K562 (cell line): ENCODE measurements around the gene APBA2. TPM values are rescaled to one million over a fixed set of nuclear protein-coding genes. Genes with fewer than 3 reads are reported as not detected.

Experiments used
- ATAC-seq: fragments of 200-7000 bp; cut with Tn5 transposase; 3 replicates; pipeline ENCODE4 v1.9.1; 2020; ENCODE audit warnings: moderate library complexity
- BruUV-seq: library from RNA; stranded (reverse); fragments of 400-500 nt; replicated peaks from 2 replicates; lab custom pipeline; 2021; lab: Mats Ljungman, UMichigan
- CTCF ChIA-PET: fragments of 300-600 bp; formaldehyde crosslinking; extraction: SDS; loops from one replicate; lab custom pipeline; 2021; ENCODE audit warnings: low intra/inter-chr PET ratio; lab: Yijun Ruan, JAX
- POLR2A ChIA-PET: fragments of 300-600, 350-650 bp; sonication (Branson Sonifier 250); formaldehyde crosslinking; extraction: SDS; loops from one replicate; lab custom pipeline; 2021; ENCODE audit warnings: antibody characterized with exemption, inconsistent platforms; lab: Yijun Ruan, JAX
- DNase-seq, 4 experiments: peaks; one replicate each; pipeline versions ENCODE4 v3.0.0 to v3.0.0-alpha.2; 2011 to 2018; ENCODE audit warnings: low spot score in 3 of 4, mixed read lengths in 3 of 4; ENCODE audit errors: extremely low read depth in 1 of 4
- FAIRE-seq: peaks from 2 replicates; lab custom pipeline; 2011; peaks lifted over from hg19 to GRCh38; lab: Jason Lieb, UNC
- H2AFZ ChIP-seq: 2 replicates; pipeline ENCODE4 v1.6.0; 2011; ENCODE audit warnings: low read depth, low read length, control low read depth, inconsistent platforms
- H3K27ac ChIP-seq: fragments of 200-600 bp; 3 replicates; pipeline ENCODE4 v1.8.0; 2011; ENCODE audit warnings: low read depth, mild to moderate bottlenecking, control low read depth, inconsistent platforms, low read length, moderate library complexity, mixed read lengths; ENCODE audit errors: extremely low read depth
- H3K27me3 ChIP-seq, 2 experiments: fragments of 300-600 bp in 1 of 2; 2 replicates in 1 of 2; 3 replicates in 1 of 2; pipeline versions ENCODE4 v1.6.0 to v1.8.0; 2011; ENCODE audit warnings: inconsistent platforms in 2 of 2, low read length in 2 of 2, mild to moderate bottlenecking in 1 of 2, mixed read lengths in 1 of 2, moderate library complexity in 1 of 2; ENCODE audit not compliant: control insufficient read depth in 2 of 2, insufficient read depth in 2 of 2
- H3K36me3 ChIP-seq: fragments of 300-600 bp; 3 replicates; pipeline ENCODE4 v1.8.0; 2011; ENCODE audit warnings: mild to moderate bottlenecking, low read length, inconsistent platforms; ENCODE audit not compliant: control insufficient read depth, insufficient read depth
- H3K4me1 ChIP-seq, 2 experiments: fragments of 200-600 bp in 1 of 2; replicated peaks in 1 of 2; 2 replicates in 1 of 2; 3 replicates in 1 of 2; pipeline versions ENCODE4 v1.5.1 to v1.8.0; 2011; ENCODE audit warnings: inconsistent platforms in 2 of 2, low read length in 2 of 2, mild to moderate bottlenecking in 1 of 2, mixed read lengths in 1 of 2, moderate library complexity in 1 of 2; ENCODE audit not compliant: control insufficient read depth in 2 of 2, insufficient read depth in 2 of 2
- H3K4me2 ChIP-seq: 2 replicates; pipeline ENCODE4 v1.6.1; 2011; ENCODE audit warnings: low read length, control low read depth, inconsistent platforms, mixed read lengths; ENCODE audit not compliant: insufficient read depth
- H3K4me3 ChIP-seq: fragments of 200-600 bp; sonication (generic), shearing (Covaris generic); 2 replicates; pipeline ENCODE4 v1.5.1; 2016; ENCODE audit warnings: control low read depth, inconsistent platforms
- H3K79me2 ChIP-seq: fragments of 200-600 bp; 3 replicates; pipeline ENCODE4 v1.8.0; 2011; ENCODE audit warnings: low read length, inconsistent platforms; ENCODE audit not compliant: control insufficient read depth, insufficient read depth
- H3K9ac ChIP-seq, 2 experiments: 2 replicates each; pipeline versions ENCODE4 v1.6.0 to v1.6.1; 2011; ENCODE audit warnings: low read depth in 2 of 2, low read length in 2 of 2, control low read depth in 1 of 2, inconsistent platforms in 1 of 2, mild to moderate bottlenecking in 1 of 2, mixed read lengths in 1 of 2; ENCODE audit not compliant: insufficient read depth in 1 of 2
- H3K9me1 ChIP-seq: one replicate; pipeline ENCODE4 v1.6.0; 2011; ENCODE audit warnings: inconsistent platforms, mild to moderate bottlenecking, low read length, moderate library complexity; ENCODE audit not compliant: control insufficient read depth, insufficient read depth
- H3K9me3 ChIP-seq: replicated peaks from 2 replicates; pipeline ENCODE4 v1.5.1; 2011; ENCODE audit warnings: low read depth, low read length, inconsistent platforms; ENCODE audit not compliant: control insufficient read depth, insufficient read depth
- H4K20me1 ChIP-seq: replicated peaks from 2 replicates; pipeline ENCODE4 v1.6.1; 2011; ENCODE audit warnings: low read length, inconsistent platforms, mixed read lengths; ENCODE audit not compliant: control insufficient read depth, insufficient read depth
- ARID1B ChIP-seq: fragments of 450-650 bp; IDR thresholded peaks from 2 replicates; pipeline ENCODE4 v1.6.1; 2016; ENCODE audit warnings: antibody characterized with exemption, mild to moderate bottlenecking, inconsistent platforms
- ARNT ChIP-seq, 2 experiments: fragments of 450-650 bp; IDR thresholded peaks; 2 replicates each; pipeline ENCODE4 v1.6.1; 2016; ENCODE audit warnings: mild to moderate bottlenecking in 1 of 2
- MCM3 ChIP-seq: fragments of 450-650 bp; IDR thresholded peaks from 2 replicates; pipeline ENCODE4 v1.6.1; 2016
- SOX6 ChIP-seq: fragments of 450-650 bp; IDR thresholded peaks from 2 replicates; pipeline ENCODE4 v1.6.1; 2014; ENCODE audit warnings: mild to moderate bottlenecking
- WGBS: fragments of 100-300 bp; shearing (Covaris generic); methylation state at CpG from one replicate; pipeline ENCODE4 v1.1.6; 2016; ENCODE audit warnings: low coverage, mixed read lengths; ENCODE audit not compliant: insufficient coverage; ENCODE audit errors: missing lambda C conversion rate; 5-methylcytosine and 5-hydroxymethylcytosine counted together
- in situ Hi-C: fragments of 300-500 bp; cut with MboI; formaldehyde crosslinking; loops from 4 replicates; pipeline ENCODE4 v1.15.0; 2018; ENCODE audit warnings: inconsistent platforms, mixed read lengths
- intact Hi-C: fragments of 100-400 bp; cut with micrococcal nuclease; formaldehyde crosslinking; loops from 2 replicates; pipeline ENCODE4 v1.14.2; 2022
- polyA plus RNA-seq, 8 experiments: library from polyadenylated mRNA; depleted of rRNA in 4 of 8; stranded (reverse) in 5 of 8; unstranded in 3 of 8; fragments of >200 nt; fragmentation: Nextera tagmentation in 2 of 8; fragmentation: Illumina TruSeq in 1 of 8; extraction: Ambion mirVana in 2 of 8; extraction: Trizol in 1 of 8; gene quantifications; 2 replicates each; pipeline versions ENCODE4 v1.2.1 to v1.2.3, GENCODE V29; 2011 to 2014; ENCODE audit warnings: inconsistent platforms in 1 of 8, missing spikeins in 1 of 8
- total RNA-seq, 7 experiments: library from RNA; depleted of rRNA in 6 of 7; stranded (reverse); fragments of >200 nt in 6 of 7; fragmentation: Illumina TruSeq in 2 of 7; extraction: Trizol in 2 of 7; gene quantifications; 2 replicates each; pipeline versions ENCODE4 v1.2.1 to v1.2.3, GENCODE V29; 2011 to 2021; ENCODE audit warnings: low replicate concordance in 1 of 7
- TF ChIP-seq, protein P1 (sequence below), 2 experiments: IDR thresholded peaks in 1 of 2; conservative IDR thresholded peaks in 1 of 2; 2 replicates each; pipeline ENCODE4 v1.6.1; 2016; ENCODE audit warnings: low read depth in 2 of 2, mild to moderate bottlenecking in 1 of 2, missing compliant biosample characterization in 1 of 2, missing genetic modification characterization in 1 of 2, moderate library complexity in 1 of 2

APBA2 gene
- total and polyA plus RNA-seq, 9 of the 15 experiments (the other 6 are each of a cell fraction or from before 2014, with no cell fraction given): 0.24 to 40.9 (median 25.2) TPM

DNA sequence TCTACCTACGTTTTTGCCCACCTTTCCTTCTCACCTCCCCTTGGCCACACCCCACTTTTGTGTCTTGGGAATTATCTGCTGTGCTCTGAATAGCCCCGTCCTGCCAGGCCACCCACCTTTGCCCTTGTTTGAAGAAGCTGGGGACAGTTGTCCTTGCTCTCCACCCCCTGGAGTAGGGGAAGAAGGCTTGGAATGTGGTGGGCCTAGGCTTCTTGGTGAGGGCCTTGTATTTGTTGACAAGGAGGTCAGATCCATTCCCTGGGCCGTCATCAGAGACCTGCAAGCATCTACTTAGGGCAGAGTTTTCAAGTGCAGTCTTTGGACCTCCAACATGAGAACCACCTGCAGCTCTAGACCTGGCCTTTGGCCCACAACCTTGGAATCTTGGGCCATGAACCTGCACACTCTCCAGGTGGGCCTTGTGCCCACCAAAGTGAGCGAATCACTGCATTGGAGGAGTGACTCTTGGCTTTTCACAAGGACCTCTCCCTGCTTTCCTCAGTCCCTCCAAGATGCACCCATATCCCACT is 160.6 kb downstream of the APBA2 start:
- Histone ChIP-seq H3K79me2 (no peaks in the 10 kb centered on the region), H3K4me2 (no peak overlapping the region), H3K27me3 (no peaks in the 10 kb centered on the region), H3K9me1 (no peaks in the 10 kb centered on the region), H3K9ac (no peak overlapping the region), H4K20me1 (no peaks in the 10 kb centered on the region), H2AFZ (no peak overlapping the region), H3K36me3 (no peaks in the 10 kb centered on the region), H3K27ac (no peak overlapping the region), H3K9me3 (no peaks in the 10 kb centered on the region), H3K4me1 (peaks cover 0 to 3% of the 10 kb centered on the region in 2 experiments; a peak in 2 of 5 replicates), H3K4me3 (no peak overlapping the region)
- in situ Hi-C loops (no loop called here), intact Hi-C loops (no loop called here)
- ATAC-seq (no peak), FAIRE-seq (no peak), DNase-seq (no peak)
- CTCF ChIA-PET: no interaction called here
- WGBS: 41% methylated on average over 4 of the region's 4 CpGs
- BruUV-seq: no TSS peak
- POLR2A ChIA-PET: no interaction called here
- TF ChIP-seq SOX6: no peak
- TF ChIP-seq MCM3: no peak
- no peak for TF ChIP-seq ARID1B
- no peak for TF ChIP-seq ARNT (IDR thresholded peaks at IDR 0.05)
- TF ChIP-seq, protein P1, sequence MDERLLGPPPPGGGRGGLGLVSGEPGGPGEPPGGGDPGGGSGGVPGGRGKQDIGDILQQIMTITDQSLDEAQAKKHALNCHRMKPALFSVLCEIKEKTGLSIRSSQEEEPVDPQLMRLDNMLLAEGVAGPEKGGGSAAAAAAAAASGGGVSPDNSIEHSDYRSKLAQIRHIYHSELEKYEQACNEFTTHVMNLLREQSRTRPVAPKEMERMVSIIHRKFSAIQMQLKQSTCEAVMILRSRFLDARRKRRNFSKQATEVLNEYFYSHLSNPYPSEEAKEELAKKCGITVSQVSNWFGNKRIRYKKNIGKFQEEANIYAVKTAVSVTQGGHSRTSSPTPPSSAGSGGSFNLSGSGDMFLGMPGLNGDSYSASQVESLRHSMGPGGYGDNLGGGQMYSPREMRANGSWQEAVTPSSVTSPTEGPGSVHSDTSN (CRISPR knock-in tag; IDR thresholded peaks at IDR 0.05; ENCODE audit: low read depth): no peak
- TF ChIP-seq, protein P1 (tag; conservative IDR thresholded peaks at IDR 0.05; ENCODE audit: low read depth): no peak
